NCI-H1930 (cell line): ENCODE measurements around the gene EFCAB6.

Experiments
- DNase-seq, 2 experiments: peaks; one replicate each; lab custom pipeline; 2025; lab: John Stamatoyannopoulos, UW

Gene EFCAB6

GRCh38 chr22:43846966-43847365 is 34.9 kb upstream of the EFCAB6 start:
- DNase-seq: no peak

GRCh38 chr22:43845981-43846380 is 33.9 kb upstream of the EFCAB6 start:
- no peak for DNase-seq

DNA sequence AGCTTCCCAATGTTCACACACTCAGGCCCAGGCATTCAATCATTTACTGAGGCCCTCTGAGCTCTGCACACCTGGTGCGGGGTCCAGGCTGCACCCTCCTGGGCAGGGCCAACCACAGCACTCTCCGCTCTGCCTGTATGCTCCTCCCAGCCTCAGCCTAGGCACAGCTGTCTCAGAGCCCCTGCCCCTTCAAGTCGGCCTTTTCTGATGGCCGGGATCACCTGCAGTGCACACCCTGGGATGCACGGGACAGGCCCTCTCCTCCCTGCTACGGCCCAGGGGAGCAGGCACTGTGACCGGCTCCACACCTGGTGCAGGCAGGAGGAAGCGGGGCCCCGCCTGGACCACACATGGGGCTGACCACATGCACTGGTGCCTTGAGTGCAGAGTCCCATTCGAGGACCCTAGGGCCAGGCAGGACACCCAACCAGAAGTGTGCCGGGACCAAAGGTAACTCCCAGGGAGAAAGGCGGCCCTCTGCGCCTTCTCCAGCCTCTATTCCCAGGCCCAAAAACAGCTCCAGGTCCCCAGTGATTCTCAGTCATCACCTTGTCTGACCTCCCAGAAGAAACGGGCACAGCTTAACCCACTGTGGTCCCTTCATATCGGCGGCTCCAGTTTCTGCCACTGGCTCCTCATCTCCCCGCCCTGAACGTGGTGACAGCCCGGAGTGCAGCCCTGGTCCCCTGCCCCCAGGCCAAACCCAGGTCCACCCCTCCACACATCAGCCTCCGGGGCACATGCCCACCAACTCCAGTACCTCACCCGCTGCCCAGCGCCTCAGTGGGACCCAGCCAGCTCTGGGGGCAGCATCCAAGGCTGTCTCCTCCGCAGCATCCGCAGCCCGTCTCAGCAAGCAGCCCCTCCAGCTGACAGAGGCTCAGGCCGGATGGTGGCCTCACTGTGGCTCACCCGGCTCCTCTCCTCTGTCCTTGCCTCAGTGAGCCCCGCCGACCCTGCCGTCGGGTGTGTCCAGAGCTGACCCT is 32.7 kb upstream of the EFCAB6 start:
- no peak for DNase-seq

- DNase-seq: no peak
Measured at GRCh38 chr22:43843783-43844530, 31.9 kb upstream of the EFCAB6 start.

DNA sequence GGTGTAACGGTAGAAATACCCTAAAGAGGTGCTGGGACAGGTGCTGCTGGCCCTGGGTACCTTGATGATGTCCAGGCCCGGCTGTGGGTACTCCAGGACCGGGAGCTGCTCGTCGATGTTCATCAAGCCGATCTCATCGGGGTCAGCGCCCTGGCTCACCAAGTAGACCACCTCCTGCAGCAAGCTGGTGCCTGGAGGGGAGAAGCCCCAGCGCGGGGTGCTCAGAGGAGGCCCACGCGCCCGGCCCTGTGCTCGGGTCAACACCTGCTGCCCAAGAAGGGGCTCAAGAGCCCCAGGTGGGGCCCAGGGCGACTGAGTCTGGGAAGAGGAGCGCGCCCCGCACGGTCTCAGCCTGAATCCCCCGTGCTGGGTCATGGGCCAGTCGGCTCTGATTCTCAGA is 29.6 kb upstream of the EFCAB6 start:
- no peak for DNase-seq

- no peak for DNase-seq
Measured at GRCh38 chr22:43840851-43841250, 28.7 kb upstream of the EFCAB6 start.

GRCh38 chr22:43840431-43840830 is 28.3 kb upstream of the EFCAB6 start:
- no peak for DNase-seq

GRCh38 chr22:43839781-43840180 is 27.7 kb upstream of the EFCAB6 start:
- no peak for DNase-seq

DNA sequence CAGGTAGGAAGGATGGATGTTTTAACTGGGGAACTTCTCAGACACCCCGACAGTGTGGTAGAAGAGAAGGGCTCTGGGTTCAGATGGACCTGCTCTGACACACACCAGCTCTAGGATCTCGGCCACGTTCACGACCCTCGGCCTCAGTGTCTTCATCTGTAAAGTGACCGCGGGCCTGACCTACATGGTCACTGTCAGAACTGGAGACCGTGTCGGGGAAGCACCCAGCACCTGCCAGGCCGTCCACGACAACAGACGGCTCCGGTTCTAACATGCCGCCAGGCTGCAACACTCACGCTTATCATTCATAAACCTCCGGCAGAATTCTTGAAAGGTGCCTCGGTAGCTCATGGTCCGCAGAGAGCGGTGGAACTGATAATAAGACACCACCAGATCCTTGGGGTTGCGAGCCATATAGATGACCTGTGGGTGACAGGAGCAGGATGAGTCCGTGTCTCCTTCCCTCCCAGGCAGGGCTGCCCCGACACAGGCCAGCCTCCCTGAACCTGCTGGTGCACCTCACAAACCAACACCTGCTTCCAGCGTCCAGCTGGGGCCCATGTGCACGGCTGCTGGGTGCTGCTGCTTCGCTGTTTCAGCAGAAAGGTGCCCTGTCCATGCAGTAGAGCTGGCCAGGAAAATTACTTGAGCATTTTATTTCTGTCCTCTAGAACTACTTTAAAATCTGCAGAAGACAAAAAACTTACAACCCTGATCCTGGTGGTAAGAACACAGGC is 26.6 kb upstream of the EFCAB6 start:
- DNase-seq: no peak

DNA sequence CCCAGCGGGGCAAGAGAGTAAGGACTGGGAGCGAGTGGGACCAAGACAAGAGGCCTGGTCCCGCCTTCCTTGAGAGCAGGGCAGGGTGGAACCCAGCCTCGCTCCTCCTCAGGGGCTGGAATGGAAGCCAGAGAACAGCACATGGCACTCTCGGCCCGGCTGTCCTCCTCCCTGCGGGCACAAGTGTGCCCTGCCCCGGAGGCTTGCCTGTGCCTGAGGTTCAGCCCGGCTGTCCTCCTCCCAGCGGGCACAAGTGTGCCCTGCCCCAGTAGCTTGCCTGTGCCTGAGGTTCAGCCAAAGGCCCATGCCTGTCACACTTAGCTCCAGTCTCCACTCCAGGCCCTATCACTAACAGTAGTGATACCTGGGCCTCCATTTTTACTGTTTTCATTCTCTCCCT is 26.1 kb upstream of the EFCAB6 start:
- no peak for DNase-seq

GRCh38 chr22:43837666-43838065 is 25.6 kb upstream of the EFCAB6 start:
- no peak for DNase-seq

DNA sequence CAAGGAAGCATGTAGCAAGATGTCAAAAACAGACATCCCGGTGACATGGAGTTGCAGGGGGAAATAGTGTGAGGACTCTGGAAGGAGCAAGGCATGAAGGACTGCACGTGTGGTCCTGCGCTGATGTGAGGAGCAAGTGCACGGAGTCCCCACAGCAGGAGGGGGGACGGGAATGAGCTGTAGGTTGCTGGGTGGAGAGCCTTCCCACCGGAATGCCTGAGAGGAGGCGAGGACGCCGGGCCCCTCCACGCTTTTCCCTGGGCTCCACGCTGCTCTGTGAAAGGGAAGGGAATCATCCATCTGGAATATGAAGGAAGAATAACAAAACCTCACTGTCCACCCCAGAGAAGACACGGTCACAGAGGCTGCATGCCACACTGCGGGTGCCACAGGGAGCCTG is 23.6 kb upstream of the EFCAB6 start:
- DNase-seq: no peak

DNA sequence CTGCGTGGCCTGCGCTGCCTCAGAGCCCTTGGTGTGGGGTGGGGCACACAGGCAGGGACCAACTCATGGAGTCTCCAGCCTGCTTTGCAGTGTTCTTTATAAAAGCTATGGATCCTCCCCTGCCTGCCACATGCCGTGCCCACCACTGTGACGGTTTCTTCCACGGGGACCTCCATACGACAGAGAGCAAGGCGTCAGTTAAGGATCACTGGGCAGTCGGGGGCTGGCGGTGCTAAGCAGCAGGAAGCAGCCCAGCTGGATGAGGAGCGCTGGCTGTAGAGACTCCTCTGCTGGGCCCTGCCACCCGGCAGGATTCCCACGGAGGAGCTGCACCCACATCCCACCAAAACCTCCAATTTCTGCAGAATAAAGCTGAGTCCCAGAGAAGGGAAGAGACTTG is 23.1 kb upstream of the EFCAB6 start:
- DNase-seq: no peak

GRCh38 chr22:43833286-43834240 is 21.5 kb upstream of the EFCAB6 start:
- no peak for DNase-seq

- no peak for DNase-seq
Measured at GRCh38 chr22:43832393-43833265, 20.5 kb upstream of the EFCAB6 start.

GRCh38 chr22:43831561-43832392 is 19.7 kb upstream of the EFCAB6 start:
- no peak for DNase-seq

DNA sequence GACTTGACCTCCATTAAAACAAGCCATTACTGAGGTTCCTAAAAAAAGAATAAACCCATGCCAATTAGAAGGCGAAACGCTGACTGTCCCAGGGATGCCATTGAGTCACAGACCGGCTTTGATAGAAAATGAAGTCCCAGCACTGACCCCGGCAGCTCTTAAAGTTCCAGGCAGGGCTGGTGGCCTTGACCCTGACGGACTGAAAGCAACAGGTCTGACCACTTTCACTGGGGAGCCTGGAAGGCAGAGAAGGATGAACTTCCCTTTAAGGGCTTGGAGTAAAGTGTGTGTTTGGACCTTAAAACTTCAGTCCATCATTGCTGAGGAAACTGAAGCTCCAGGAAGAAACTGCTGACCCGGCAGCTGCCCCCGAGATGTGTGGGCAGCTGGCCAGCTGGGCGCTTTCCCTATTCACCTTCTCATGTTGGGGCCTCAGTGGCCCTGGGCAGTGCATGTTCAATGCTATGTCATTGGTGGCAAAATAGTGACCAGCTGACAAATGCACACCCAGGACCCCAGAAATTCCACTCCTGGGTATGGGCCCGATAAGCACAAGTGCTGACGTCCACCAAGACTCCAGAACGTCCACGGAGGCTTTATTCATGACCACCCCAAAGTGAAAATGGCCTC is 18.9 kb upstream of the EFCAB6 start:
- no peak for DNase-seq

GRCh38 chr22:43829904-43830851 is 18.1 kb upstream of the EFCAB6 start:
- DNase-seq: no peak
